Large intestine (tissue), 3 donors: ENCODE results near the gene PPIE. TPM values are rescaled to one million over a fixed set of nuclear protein-coding genes. Genes with fewer than 3 reads are reported as not detected.
"Not testable (repeated sequence)": the region's sequence is repeated elsewhere in the genome, so short reads cannot be mapped to it uniquely, and the experiment has no call there.

ENCODE experiments used
- DNase-seq, 2 donors: peaks; one replicate each; pipeline versions ENCODE4 v3.0.0 to v3.0.0-alpha.2; 2013
- H3K27ac ChIP-seq: one replicate; pipeline ENCODE4 v1.5.1; 2013; ENCODE audit warnings: low read length
- H3K27me3 ChIP-seq: 2 replicates; pipeline ENCODE4 v1.6.1; 2013; ENCODE audit warnings: low read length; ENCODE audit not compliant: control insufficient read depth, insufficient read depth
- H3K36me3 ChIP-seq: 2 replicates; pipeline ENCODE4 v1.6.1; 2013; ENCODE audit warnings: low read length; ENCODE audit not compliant: control insufficient read depth, insufficient read depth
- H3K4me1 ChIP-seq: one replicate; pipeline ENCODE4 v1.6.1; 2013; ENCODE audit warnings: low read length; ENCODE audit not compliant: control insufficient read depth, insufficient read depth
- H3K4me3 ChIP-seq: one replicate; pipeline ENCODE4 v1.5.1; 2013; ENCODE audit warnings: low read length
- H3K9me3 ChIP-seq: one replicate; pipeline ENCODE4 v1.6.1; 2013; ENCODE audit warnings: mild to moderate bottlenecking, low read depth, low read length, moderate library complexity; ENCODE audit not compliant: control insufficient read depth
- WGBS: methylation state at CpG from one replicate; pipeline ENCODE4 v1.1.5; 2013; ENCODE audit warnings: low lambda C conversion rate; ENCODE audit not compliant: insufficient coverage; 5-methylcytosine and 5-hydroxymethylcytosine counted together
- polyA plus RNA-seq: library from polyadenylated mRNA; unstranded; fragments of 120-200 nt; gene quantifications from one replicate; pipeline ENCODE4 v1.2.1, GENCODE V29; 2013

The PPIE gene
- polyA plus RNA-seq, 1 donor = 73.0 TPM

- Histone ChIP-seq H3K4me1 (peaks cover 2% of the 10 kb centered on the region), H3K36me3 (no peaks in the 10 kb centered on the region), H3K27me3 (no peaks in the 10 kb centered on the region), H3K27ac (no peak overlapping the region), H3K9me3 (no peaks in the 10 kb centered on the region), H3K4me3 (no peak overlapping the region)
- no peak for DNase-seq
- WGBS = no CpG with 5 or more reads among the region's 4 CpGs
Measured at GRCh38 chr1:39777306-39777705, 38.6 kb downstream of the PPIE start.

DNA sequence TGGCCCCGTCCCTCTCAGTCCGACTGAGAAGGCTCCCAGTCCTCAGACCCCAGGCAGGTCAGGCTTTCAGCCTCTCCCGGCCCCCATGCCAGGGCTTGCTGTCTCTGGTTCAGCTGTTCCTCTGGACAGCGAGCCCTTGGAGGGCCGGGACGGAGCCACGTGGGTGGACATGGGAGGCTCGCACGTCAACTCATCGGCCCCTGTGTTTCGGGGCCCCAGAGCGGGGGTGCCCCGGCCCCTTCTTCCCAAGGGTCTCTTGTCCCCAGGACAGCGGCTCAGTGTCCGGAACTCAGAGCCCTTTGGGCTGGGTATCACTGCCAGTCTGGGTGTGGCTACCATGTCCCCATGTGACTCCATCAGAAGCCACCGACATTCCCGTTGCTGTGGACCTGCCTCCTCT lies 39.2 kb downstream of the PPIE start:
- H3K36me3 ChIP-seq, H3K27ac ChIP-seq, H3K4me1 ChIP-seq, H3K27me3 ChIP-seq, DNase-seq, H3K4me3 ChIP-seq, H3K9me3 ChIP-seq: not testable (repeated sequence)
- no CpG with 5 or more reads among the region's 17 CpGs for WGBS

DNA sequence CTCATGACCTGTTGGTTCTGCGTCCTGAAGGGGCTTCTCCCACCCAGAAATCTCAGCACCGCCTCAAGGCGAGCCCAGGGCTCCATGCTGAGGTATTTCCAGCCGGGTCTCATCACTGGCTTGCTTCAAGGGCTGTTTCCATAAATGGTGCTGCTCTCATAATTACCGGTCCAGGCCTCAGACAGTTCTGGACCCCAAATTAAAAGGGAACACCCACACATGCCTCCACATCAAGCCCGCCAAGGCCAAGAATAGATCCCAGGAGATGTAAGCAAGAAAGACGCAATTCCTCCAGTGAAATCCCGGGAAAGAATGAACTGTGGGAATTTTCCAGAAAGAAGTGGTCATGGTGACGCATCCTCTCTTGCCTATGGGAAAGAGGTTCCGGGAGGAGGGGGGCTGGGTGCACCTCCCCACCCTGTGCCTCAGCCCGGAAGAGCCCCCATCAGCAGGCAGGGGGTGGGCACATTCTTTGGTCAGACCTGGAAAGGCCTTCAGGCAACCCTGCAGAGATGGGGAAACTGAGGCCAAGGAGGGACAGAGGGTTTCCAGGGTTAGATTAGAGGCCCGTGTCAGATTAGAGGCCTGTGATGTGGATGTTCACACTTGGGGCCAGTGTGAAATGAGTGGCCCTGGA lies 39.9 kb downstream of the PPIE start:
- not testable (repeated sequence) for H3K4me1 ChIP-seq, H3K27ac ChIP-seq, H3K36me3 ChIP-seq, DNase-seq, H3K27me3 ChIP-seq, H3K9me3 ChIP-seq, H3K4me3 ChIP-seq
- no CpG with 5 or more reads among the region's 12 CpGs for WGBS

DNA sequence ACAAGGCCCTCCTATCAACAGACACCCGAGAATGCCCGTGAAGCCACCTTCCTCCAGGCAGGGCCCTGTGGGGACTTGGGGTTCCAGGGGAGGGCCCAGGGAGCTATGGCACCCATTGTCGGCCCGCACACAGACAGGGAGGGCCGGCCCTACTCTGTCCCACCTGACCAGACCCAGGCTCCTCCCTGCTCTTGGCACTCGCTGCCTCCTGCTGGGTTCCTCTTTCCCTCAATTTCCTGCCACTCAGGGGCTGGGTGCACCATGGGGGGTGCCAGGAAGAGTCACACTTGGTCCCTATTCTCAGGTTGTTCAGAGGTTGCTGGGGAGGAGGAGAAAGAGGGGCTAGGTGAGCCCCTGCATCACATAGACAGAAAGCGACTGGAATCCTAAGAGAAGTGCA lies 40.5 kb downstream of the PPIE start:
- Histone ChIP-seq H3K27me3 (peaks cover 5% of the 10 kb centered on the region), H3K27ac (no peak overlapping the region), H3K4me1 (peaks cover 2% of the 10 kb centered on the region), H3K36me3 (no peaks in the 10 kb centered on the region), H3K4me3 (no peak overlapping the region), H3K9me3 (no peaks in the 10 kb centered on the region)
- no peak for DNase-seq
- WGBS = no CpG with 5 or more reads among the region's 7 CpGs

- no CpG with 5 or more reads among the region's 5 CpGs for WGBS
- Histone ChIP-seq H3K27ac (no peak overlapping the region), H3K4me1 (peaks cover 2% of the 10 kb centered on the region), H3K9me3 (no peaks in the 10 kb centered on the region), H3K4me3 (no peak overlapping the region), H3K27me3 (peaks cover 5% of the 10 kb centered on the region), H3K36me3 (no peaks in the 10 kb centered on the region)
- no peak for DNase-seq
Measured at GRCh38 chr1:39779821-39780220, 41.1 kb downstream of the PPIE start.

DNA sequence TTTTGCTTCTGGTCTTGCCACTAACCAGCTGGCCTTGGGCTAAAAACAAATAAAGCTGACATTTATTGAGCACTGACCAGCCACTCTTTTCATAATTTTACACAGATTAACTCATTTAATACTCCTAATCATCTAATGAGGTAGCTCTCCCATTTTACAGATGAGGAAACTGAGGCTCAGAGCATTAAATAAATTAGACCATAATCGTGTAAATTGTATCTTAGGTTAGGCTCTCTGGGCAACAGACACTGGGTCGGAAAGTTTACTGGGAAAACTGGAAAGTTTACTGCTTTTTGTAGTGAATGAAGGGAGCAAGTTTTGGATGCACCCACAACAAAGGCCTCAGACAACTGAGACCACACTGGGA lies 42.6 kb downstream of the PPIE start:
- Histone ChIP-seq H3K4me1 (no peaks in the 10 kb centered on the region), H3K4me3 (no peak overlapping the region), H3K36me3 (no peaks in the 10 kb centered on the region), H3K27me3 (peaks cover 5% of the 10 kb centered on the region), H3K9me3 (no peaks in the 10 kb centered on the region), H3K27ac (no peak overlapping the region)
- WGBS = no CpG with 5 or more reads among the region's 2 CpGs
- DNase-seq = no peak

DNA sequence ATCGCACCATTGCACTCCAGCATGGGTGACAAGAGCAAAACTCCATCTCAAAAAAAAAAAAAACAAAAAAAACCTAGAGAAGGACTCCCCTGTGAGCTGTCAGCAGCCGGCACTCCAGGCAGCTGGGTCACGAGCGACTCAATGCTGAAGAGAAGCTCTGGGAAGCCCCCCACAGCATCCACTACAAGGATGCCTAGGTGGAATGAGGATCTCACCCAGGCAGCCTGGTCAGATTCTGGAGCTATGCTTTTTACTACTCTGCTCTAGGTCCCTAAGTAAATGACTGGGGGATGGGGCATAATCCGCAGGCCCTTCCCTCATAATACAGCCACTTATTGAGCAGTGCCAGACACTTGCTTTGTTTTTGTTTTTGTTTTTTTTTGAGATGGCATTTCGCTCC lies 43.4 kb downstream of the PPIE start:
- no peak for DNase-seq

DNA sequence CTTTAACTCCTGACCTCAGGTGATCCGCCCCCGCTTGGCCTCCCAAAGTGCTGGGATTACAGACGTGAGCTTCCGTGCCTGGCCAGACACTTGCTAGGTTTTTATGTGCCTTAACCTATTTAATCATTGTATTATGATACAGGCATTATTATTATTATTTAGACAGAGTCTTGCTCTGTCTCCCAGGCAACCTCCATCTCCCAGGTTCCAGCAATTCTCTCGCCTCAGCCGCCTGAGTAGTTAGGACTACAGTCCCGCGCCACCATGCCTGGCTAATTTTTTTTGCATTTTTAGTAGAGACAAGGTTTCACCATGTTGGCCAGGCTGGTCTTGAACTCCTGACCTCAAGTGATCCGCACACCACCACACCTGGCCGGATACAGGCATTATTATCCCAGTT lies 44.0 kb downstream of the PPIE start:
- not testable (repeated sequence) for H3K4me3 ChIP-seq, DNase-seq, H3K4me1 ChIP-seq, H3K36me3 ChIP-seq, H3K27ac ChIP-seq, H3K9me3 ChIP-seq
- H3K27me3 ChIP-seq = peaks cover 17% of the 10 kb centered on the region
- WGBS = no CpG with 5 or more reads among the region's 10 CpGs

More for the DNA sequence above, 43.4 kb downstream of the PPIE start:
- no CpG with 5 or more reads among the region's 6 CpGs for whole genome bisulfite sequencing
- Histone ChIP-seq H3K27ac (no peak overlapping the region), H3K4me3 (no peak overlapping the region), H3K36me3 (no peaks in the 10 kb centered on the region), H3K27me3 (peaks cover 11% of the 10 kb centered on the region), H3K4me1 (no peaks in the 10 kb centered on the region), H3K9me3 (no peaks in the 10 kb centered on the region)

GRCh38 chr1:39786303-39787107 lies 47.8 kb downstream of the PPIE start:
- not testable (repeated sequence) for DNase-seq, H3K9me3 ChIP-seq, H3K4me1 ChIP-seq, H3K4me3 ChIP-seq, H3K36me3 ChIP-seq, H3K27ac ChIP-seq
- no CpG with 5 or more reads among the region's 12 CpGs for WGBS
- peaks cover 36% of the 10 kb centered on the region for H3K27me3 ChIP-seq

DNA sequence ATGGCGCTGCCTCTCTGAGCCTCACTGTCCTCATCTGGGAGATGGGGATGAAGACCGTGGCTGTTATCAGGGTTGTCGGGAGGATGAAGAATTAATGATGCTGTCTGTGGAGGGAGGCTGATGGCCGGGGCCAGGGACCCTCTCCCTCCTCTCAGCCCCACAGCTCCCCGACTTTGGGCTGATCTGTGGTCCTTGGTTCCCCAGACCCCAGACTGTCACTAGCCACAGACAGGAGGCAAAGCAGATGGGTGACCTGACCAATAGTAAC lies 48.4 kb downstream of the PPIE start:
- DNase-seq, H3K9me3 ChIP-seq, H3K4me1 ChIP-seq, H3K36me3 ChIP-seq, H3K27ac ChIP-seq, H3K4me3 ChIP-seq: not testable (repeated sequence)
- WGBS = no CpG with 5 or more reads among the region's 5 CpGs
- peaks cover 41% of the 10 kb centered on the region for H3K27me3 ChIP-seq

DNA sequence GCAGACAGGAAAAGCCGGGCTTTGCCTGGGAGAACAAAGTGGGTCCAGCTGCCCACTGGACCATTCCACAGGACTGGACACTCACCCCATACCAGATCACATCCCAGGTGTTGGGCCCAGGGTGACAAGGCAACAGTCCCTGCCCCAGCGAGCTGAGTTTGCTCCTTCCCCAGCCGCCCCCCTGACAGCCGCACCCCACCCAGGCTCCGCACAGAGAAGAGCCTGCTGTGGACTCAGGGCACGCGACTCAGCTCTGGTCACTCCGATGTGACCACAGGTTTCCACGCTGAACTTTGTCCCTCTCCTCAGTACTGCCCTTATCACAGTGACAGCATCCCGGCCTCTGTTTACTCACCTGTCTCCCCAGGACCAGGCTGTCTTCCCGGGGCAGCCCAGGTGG lies 48.8 kb downstream of the PPIE start:
- peak in 1 of 2 donors; percentile 51 for DNase-seq
- H3K9me3 ChIP-seq = no peaks in the 10 kb centered on the region
- no peaks in the 10 kb centered on the region for H3K36me3 ChIP-seq
- H3K27me3 ChIP-seq = peaks cover 41% of the 10 kb centered on the region
- no peak overlapping the region for H3K27ac ChIP-seq
- H3K4me3 ChIP-seq = no peak overlapping the region
- H3K4me1 ChIP-seq = peaks cover 4% of the 10 kb centered on the region
- no CpG with 5 or more reads among the region's 11 CpGs for WGBS
